Breast epithelium (tissue), 3 donors: ENCODE results near the gene IFITM1.

Experiments used
- CTCF ChIP-seq, 3 donors: fragments of 450-650 bp; IDR thresholded peaks; one replicate each; pipeline ENCODE4 v1.5.1; 2016 to 2017; ENCODE audit warnings: antibody characterized with exemption in 3 of 3, mild to moderate bottlenecking in 3 of 3, moderate library complexity in 3 of 3
- POLR2A ChIP-seq: fragments of 450-650 bp; IDR thresholded peaks from one replicate; pipeline ENCODE4 v1.6.1; 2016; ENCODE audit warnings: antibody characterized with exemption, mild to moderate bottlenecking, moderate library complexity

GRCh38 chr11:293852-294661 is 19.8 kb upstream of the IFITM1 start:
- TF ChIP-seq CTCF (IDR thresholded peaks at IDR 0.05) = no peak
- no peak for TF ChIP-seq POLR2A
